DMS 273 (cell line): Measurements from ENCODE around the gene TAF11L2.
"Not testable (repeated sequence)": the region's sequence is repeated elsewhere in the genome, so short reads cannot be mapped to it uniquely, and the experiment has no call there.

Source experiments
- DNase-seq: peaks from one replicate; lab custom pipeline; 2025; ENCODE audit not compliant: unreplicated experiment; lab: John Stamatoyannopoulos, UW

The TAF11L2 gene

GRCh38 chr5:17497931-17498330 lies at the start of gene TAF11L2:
Gene TAF11L2, plus strand, starts transcription at chr5:17498231.
- DNase-seq = not testable (repeated sequence)

DNA sequence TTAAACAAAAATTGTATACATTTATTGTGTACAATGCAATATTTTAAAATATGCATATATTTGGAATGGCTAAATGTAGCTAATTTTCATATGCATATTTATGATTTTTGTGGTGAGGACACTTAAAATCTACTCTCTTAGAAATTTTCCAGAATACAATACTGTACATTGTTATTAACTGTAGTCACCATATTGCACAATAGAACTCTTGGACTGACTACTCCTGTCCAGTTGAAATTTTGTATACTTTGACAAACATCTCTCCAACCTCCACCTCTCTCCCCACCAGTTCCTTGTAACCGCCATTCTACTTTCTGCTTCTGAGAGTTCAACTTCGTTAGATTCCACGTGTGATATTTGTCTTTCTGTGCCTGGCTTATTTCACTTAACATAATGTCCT lies 49.2 kb upstream of the TAF11L2 start:
- no peak for DNase-seq

DNA sequence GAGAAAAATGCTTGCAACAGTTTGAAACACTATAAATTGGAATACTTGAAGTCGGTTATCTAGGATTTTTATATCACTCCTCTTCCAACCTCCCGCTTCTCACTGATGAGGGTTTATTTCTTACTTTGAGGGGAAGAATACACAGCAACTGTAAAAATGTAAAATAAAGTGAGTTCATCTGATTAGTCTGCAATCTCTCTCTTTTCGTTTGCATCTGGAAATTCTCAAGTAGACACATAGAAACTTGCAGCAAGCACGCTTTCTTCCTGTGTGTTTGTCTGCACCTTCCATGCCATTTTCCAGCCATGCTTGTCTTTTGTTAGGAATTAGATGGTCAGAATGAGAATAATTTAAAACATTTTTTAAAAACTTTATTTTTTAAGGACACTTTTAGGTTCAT lies 45.1 kb upstream of the TAF11L2 start:
- no peak for DNase-seq

- no peak for DNase-seq
Measured at GRCh38 chr5:17455942-17456341, 42.1 kb upstream of the TAF11L2 start.

DNA sequence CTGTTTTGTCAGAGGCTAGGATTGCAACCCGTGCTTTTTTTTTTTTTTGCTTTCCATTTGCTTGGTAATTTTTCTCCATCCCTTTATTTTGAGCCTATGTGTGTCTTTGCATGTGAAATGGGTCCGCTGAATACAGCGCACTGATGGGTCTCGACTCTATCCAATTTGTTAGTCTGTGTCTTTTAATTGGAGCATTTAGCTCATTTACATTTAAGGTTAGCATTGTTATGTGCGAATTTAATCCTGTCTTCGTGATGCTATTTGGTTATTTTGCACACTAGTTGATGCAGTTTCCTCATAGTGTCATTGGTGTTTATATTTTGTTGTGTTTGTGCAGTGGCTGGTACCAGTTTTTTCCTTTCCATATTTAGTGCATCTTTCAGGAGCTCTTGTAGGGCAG lies 36.2 kb upstream of the TAF11L2 start:
- no peak for DNase-seq

DNA sequence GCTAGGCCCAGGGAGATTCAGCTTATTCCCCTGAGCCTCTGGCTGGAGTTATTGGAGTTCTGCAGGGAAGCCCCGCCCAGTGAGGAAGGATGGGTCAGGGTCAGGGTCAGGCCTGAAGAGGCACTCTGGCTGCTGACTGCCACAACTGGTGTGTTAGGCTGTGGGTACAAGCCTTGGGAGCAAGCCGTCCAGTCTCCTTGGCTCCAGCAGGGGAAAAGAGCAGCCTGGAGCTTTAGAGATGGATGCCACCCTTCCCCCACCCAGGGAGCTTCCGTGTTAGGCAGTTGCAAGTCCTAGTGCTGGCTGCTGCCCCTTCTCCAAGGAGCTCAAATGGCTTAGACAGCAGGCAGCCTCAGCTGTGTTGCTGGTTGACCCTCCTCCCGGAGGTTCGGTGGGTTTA lies 34.4 kb upstream of the TAF11L2 start:
- no peak for DNase-seq

- DNase-seq = no peak
Measured at GRCh38 chr5:17470064-17470463, 28.0 kb upstream of the TAF11L2 start.

DNA sequence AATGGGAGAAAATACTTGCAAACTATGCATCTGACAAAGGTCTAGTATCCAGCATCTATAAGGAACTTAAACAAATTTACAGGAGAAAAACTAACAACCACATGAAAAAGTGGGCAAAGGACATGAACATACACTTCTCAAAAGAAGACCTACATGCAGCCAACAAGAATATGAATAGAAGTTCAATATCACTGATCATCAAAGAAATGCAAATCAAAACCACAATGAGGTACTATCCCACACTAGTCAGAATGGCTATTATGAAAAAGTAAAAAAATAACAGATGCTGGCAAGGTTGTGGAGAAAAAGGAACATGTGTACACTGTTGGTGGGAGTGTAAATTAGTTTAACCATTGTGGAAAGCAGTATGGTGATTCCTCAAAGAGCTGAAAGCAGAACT lies 23.0 kb upstream of the TAF11L2 start:
- DNase-seq = not testable (repeated sequence)

DNA sequence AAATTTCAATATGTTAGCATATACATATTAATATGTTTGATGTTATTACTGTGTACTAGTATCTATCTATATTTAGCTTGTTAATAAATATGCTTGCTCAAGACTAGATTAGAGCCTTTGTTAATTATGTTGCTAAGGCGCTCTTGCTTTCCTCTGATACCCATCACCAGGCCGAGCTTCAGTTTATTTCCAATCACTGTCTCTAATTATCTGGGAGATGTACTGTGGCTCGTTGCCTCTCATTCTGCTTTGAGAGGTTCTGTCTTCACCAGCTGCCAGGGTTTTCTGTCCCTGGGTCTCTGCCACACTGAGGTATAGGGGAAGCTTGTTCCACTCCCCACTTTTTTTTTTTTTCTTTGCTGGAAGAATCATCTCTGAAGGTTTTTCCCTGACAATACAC lies 21.0 kb upstream of the TAF11L2 start:
- peak; percentile 5 for DNase-seq

DNA sequence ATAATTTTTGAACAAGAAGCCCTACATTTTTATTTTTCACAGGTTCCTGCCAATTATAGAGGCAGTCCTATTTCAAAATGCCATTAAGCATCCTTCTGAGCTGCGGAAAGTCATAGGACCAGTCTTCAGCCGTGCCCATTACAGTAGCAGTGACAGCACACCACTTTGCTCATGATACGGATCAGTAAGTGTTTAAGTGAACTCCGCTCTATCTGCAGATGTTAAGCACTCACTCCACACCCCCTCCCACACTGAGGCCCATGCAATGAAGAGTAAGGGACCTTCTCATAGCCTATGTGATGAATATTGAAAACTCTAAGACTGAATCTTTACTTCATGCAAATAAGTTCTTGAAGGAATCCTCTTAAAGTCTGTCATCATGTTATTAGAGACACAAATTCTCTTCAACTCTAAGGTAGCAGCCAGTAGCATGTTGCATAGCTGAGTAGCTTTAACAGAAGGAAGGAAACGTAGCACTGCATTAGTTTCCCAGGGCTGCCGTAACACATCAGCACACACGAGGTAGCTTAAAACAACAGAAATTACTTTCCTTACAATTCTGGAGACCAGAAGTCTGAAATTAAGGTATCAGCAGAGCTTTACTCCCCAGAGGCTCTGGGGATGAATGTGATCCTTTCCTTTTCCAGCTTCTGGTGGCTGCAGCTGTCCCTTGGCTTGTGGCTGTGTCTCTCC lies 20.3 kb upstream of the TAF11L2 start:
- DNase-seq = no peak

DNA sequence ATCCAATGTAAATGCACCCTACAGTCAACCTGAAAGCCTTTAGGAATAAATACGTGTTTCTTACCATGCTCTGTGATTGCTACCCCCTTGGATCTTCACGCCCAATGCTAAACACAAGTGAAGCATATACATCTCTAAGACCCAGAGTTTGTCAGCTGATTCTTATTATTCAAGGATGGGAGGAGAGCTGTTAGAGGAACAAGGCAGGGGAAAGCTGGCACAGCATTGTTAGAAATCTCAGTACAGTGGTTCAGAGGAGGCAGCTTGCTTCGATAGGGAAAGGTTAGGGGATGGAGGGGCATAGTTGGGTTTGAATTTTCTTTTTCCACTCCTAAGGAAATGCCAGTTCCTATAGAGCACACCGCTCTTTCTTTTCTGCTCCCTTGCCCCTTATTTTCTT lies 16.7 kb upstream of the TAF11L2 start:
- DNase-seq = no peak

DNA sequence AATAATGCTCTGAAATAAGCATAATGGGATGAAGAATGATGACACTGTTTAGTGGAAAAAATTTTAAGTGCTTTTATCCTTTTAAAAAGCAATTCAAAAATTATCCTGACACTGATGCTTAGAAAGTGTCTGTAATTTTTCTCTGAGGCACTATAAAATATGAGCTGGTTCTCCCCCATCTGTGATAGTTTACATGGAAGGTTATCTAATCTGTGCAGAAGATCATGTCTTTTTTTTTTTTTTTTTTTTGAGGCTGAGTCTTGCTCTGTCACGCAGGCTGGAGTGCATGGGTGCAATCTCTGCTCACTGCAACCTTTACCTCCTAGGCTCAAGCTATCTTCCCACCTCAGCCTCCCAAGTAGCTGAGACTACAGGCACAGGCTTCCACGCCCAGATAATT lies 15.2 kb upstream of the TAF11L2 start:
- no peak for DNase-seq

- DNase-seq = not testable (repeated sequence)
Measured at GRCh38 chr5:17486464-17487173, 11.4 kb upstream of the TAF11L2 start.

DNA sequence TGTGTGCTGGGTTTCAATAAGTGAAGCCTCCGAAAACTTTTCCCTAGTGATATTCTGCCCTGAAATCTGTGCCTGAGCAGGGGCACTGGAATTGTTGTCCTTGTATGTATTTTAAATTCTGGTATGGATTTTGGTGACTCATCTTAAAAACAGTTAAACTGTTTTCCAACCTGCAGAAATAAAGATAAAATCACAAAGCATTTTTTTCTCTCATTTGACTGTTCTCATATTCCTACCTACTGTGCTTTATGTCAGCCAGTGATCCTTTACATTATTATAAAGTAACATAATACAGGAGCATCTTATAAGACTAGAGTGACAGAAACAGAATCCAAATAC lies 10.9 kb upstream of the TAF11L2 start:
- DNase-seq = no peak

- DNase-seq = not testable (repeated sequence)
Measured at GRCh38 chr5:17491257-17491656, 6.8 kb upstream of the TAF11L2 start.

GRCh38 chr5:17492770-17493169 lies 5.3 kb upstream of the TAF11L2 start:
- DNase-seq = no peak

- DNase-seq = no peak
Measured at GRCh38 chr5:17497446-17497845, 585 bp upstream of the TAF11L2 start.

GRCh38 chr5:17511775-17512325 lies 13.8 kb downstream of the TAF11L2 start:
- DNase-seq = no peak

- DNase-seq = not testable (repeated sequence)
Measured at GRCh38 chr5:17517526-17517925, 19.5 kb downstream of the TAF11L2 start.

DNA sequence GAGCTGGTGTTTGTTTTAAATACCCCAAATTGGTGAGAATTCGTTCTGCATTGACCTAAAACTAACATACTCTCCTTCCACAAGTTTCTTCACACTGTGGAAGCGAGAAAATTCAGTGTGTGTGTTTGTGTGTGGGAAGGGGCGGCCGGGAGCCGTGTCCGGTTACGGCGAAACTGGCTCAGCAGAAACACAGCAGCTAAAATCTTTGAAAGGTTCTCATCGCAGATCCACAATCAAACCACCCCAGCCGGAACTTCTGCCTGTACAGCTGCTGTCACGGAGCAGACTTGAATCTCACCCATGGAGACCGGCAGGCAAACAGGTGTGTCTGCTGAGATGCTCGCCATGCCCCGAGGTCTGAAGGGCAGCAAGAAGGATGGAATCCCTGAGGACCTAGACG lies 20.0 kb downstream of the TAF11L2 start, which contains the start of gene TAF11L3:
TSS of gene TAF11L3 (plus strand) at position 301 of the 400 bp plus-strand sequence.
- DNase-seq = not testable (repeated sequence)

DNA sequence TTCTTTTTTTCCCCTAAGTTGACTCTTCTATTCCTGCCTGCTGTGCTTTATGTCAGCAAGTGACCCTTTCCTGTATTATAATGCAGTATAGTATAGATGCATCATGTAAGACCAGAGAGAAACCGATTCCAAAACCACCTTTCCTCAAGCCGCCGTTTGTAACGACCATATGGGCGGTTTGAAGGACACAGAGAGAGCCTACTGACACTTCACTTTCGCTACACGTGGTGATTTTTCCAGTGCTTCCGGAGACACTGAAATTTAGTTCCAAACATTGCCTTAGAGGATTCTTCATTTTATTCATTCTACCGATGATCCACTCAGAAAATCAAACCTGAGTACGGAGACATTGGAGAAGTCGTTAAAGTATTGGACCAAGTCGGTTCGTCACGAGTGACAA lies 21.5 kb downstream of the TAF11L2 start:
- not testable (repeated sequence) for DNase-seq

GRCh38 chr5:17521501-17521900 lies 23.5 kb downstream of the TAF11L2 start, which contains the start of gene TAF11L4:
Gene TAF11L4, plus strand, starts transcription at chr5:17521801.
- not testable (repeated sequence) for DNase-seq
